ENCODE measurements around the gene COX7A2L.

DNA sequence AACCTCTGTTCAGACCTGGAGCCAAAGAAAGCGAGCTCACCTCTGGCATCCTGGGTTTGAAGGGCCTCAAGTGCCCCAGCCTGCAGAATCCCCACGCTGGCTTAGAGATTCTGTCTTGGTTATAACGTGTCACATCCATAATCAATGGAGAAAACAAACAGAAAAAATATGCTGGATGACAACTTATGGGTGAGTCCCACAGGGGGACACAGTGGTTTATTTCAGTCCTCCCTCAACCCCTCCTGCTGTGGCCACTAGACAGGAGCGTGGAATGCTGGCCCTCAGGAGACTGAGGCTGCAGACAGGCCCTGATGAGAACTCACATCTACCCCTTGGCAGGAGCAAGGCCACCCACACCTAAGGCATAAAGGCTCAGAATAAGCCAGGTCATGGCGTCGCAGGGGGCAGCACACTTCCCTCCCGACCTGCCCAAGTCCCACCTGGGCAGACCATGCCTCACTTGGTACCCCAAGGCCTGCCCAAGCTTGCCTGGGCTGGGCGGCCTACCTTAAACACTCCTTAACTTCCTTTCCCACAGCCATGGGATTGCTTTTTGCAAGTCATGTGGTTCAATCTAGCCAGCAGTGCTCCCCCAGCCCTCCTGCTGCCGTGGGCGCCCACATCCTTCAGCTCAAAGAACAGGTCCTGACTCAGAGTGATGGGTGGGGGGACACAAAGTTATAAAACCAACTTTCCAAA lies 19.9 kb downstream of the COX7A2L start:
- TF ChIP-seq TEAD4 (IDR thresholded peaks at IDR 0.05): no peak
- TF ChIP-seq EP300 (IDR thresholded peaks at IDR 0.05; ENCODE audit: borderline replicate concordance): no peak
- no peak for TF ChIP-seq TAF1 (IDR thresholded peaks at IDR 0.05; ENCODE audit: low read depth)
- TF ChIP-seq, protein P1, sequence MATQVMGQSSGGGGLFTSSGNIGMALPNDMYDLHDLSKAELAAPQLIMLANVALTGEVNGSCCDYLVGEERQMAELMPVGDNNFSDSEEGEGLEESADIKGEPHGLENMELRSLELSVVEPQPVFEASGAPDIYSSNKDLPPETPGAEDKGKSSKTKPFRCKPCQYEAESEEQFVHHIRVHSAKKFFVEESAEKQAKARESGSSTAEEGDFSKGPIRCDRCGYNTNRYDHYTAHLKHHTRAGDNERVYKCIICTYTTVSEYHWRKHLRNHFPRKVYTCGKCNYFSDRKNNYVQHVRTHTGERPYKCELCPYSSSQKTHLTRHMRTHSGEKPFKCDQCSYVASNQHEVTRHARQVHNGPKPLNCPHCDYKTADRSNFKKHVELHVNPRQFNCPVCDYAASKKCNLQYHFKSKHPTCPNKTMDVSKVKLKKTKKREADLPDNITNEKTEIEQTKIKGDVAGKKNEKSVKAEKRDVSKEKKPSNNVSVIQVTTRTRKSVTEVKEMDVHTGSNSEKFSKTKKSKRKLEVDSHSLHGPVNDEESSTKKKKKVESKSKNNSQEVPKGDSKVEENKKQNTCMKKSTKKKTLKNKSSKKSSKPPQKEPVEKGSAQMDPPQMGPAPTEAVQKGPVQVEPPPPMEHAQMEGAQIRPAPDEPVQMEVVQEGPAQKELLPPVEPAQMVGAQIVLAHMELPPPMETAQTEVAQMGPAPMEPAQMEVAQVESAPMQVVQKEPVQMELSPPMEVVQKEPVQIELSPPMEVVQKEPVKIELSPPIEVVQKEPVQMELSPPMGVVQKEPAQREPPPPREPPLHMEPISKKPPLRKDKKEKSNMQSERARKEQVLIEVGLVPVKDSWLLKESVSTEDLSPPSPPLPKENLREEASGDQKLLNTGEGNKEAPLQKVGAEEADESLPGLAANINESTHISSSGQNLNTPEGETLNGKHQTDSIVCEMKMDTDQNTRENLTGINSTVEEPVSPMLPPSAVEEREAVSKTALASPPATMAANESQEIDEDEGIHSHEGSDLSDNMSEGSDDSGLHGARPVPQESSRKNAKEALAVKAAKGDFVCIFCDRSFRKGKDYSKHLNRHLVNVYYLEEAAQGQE (IDR thresholded peaks at IDR 0.05; ENCODE audit: low read depth): no peak
- TF ChIP-seq, protein P2, sequence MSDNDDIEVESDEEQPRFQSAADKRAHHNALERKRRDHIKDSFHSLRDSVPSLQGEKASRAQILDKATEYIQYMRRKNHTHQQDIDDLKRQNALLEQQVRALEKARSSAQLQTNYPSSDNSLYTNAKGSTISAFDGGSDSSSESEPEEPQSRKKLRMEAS (IDR thresholded peaks at IDR 0.05): no peak
- no peak for TF ChIP-seq CREB1 (IDR thresholded peaks at IDR 0.05; ENCODE audit: low read depth)
- TF ChIP-seq FOXM1 (IDR thresholded peaks at IDR 0.05; ENCODE audit: borderline replicate concordance, low read depth): no peak
- TF ChIP-seq RAD21 (IDR thresholded peaks at IDR 0.05; ENCODE audit: low read depth): no peak
- TF ChIP-seq EGR1 (IDR thresholded peaks at IDR 0.05): no peak

Data from Ishikawa (cell line).